GM12878 (cell line): ENCODE results near the gene SPATS2L. TPM values are rescaled to one million over a fixed set of nuclear protein-coding genes. Genes with fewer than 3 reads are reported as not detected.

ENCODE experiments used
- ATAC-seq: fragments of 200-7000 bp; cut with Tn5 transposase; 3 replicates; pipeline ENCODE4 v1.9.1; 2020; ENCODE audit warnings: mild to moderate bottlenecking, moderate library complexity
- BruUV-seq: library from RNA; stranded (reverse); fragments of 400-500 nt; replicated peaks from 2 replicates; lab custom pipeline; 2021; lab: Mats Ljungman, UMichigan
- CTCF ChIA-PET: fragments of 300-600 bp; sonication (Branson Sonifier 250); formaldehyde crosslinking; extraction: SDS; loops from one replicate; lab custom pipeline; 2021; ENCODE audit warnings: inconsistent platforms; lab: Yijun Ruan, JAX
- POLR2A ChIA-PET: fragments of 350-600 bp; formaldehyde crosslinking; extraction: SDS; loops from one replicate; lab custom pipeline; 2021; ENCODE audit warnings: inconsistent platforms; lab: Charles Lee
- RAD21 ChIA-PET: fragments of 300-600 bp; sonication (Branson Sonifier 250); formaldehyde crosslinking; loops from one replicate; lab custom pipeline; 2023; ENCODE audit warnings: antibody characterized with exemption; ENCODE audit not compliant: unreplicated experiment; lab: Charles Lee
- SMC1A ChIA-PET: fragments of 300-600 bp; sonication (Branson Sonifier 250); formaldehyde crosslinking; loops from one replicate; lab custom pipeline; 2023; ENCODE audit not compliant: unreplicated experiment, uncharacterized antibody; lab: Charles Lee
- DNase-seq: peaks from one replicate; pipeline ENCODE4 v3.0.0-alpha.2; 2011; ENCODE audit warnings: low read depth, low spot score
- FAIRE-seq: peaks from 3 replicates; lab custom pipeline; 2011; peaks lifted over from hg19 to GRCh38; lab: Jason Lieb, UNC
- H2AFZ ChIP-seq: 2 replicates; pipeline ENCODE4 v1.6.0; 2011; ENCODE audit warnings: low read depth, low read length, control low read depth; ENCODE audit not compliant: control insufficient read depth
- H3K27ac ChIP-seq: 2 replicates; pipeline ENCODE4 v1.5.1; 2011; ENCODE audit warnings: control low read depth; ENCODE audit not compliant: control insufficient read depth, insufficient read depth
- H3K27me3 ChIP-seq, 2 experiments: replicated peaks in 1 of 2; 2 replicates each; pipeline versions ENCODE4 v1.6.0 to v1.6.1; 2011; ENCODE audit warnings: low read length in 1 of 2; ENCODE audit not compliant: control insufficient read depth in 2 of 2, insufficient read depth in 2 of 2
- H3K36me3 ChIP-seq, 2 experiments: 2 replicates each; pipeline ENCODE4 v1.5.1; 2011; ENCODE audit warnings: low read length in 1 of 2; ENCODE audit not compliant: control insufficient read depth in 2 of 2, insufficient read depth in 2 of 2
- H3K4me1 ChIP-seq: 2 replicates; pipeline ENCODE4 v1.6.1; 2011; ENCODE audit warnings: mild to moderate bottlenecking, low read length, moderate library complexity, mixed read lengths; ENCODE audit not compliant: control insufficient read depth, insufficient read depth
- H3K4me2 ChIP-seq: 2 replicates; pipeline ENCODE4 v1.6.0; 2011; ENCODE audit warnings: control low read depth; ENCODE audit not compliant: control insufficient read depth, insufficient read depth
- H3K4me3 ChIP-seq: fragments of 200-600 bp; sonication (generic); 2 replicates; pipeline ENCODE4 v1.5.1; 2016
- H3K79me2 ChIP-seq: 2 replicates; pipeline ENCODE4 v1.6.0; 2011; ENCODE audit warnings: low read length; ENCODE audit not compliant: control insufficient read depth, insufficient read depth
- H3K9ac ChIP-seq: 2 replicates; pipeline ENCODE4 v1.8.0; 2011; ENCODE audit warnings: low read length, control low read depth, mixed read lengths; ENCODE audit not compliant: control insufficient read depth, insufficient read depth
- H3K9me3 ChIP-seq: replicated peaks from 3 replicates; pipeline ENCODE4 v1.5.1; 2011; ENCODE audit warnings: mild to moderate bottlenecking, low read length; ENCODE audit not compliant: control insufficient read depth, insufficient read depth
- H4K20me1 ChIP-seq: 2 replicates; pipeline ENCODE4 v1.6.0; 2011; ENCODE audit not compliant: control insufficient read depth, insufficient read depth
- BHLHE40 ChIP-seq, 2 experiments: fragments of 450-650 bp in 1 of 2; IDR thresholded peaks; 2 replicates each; pipeline ENCODE4 v1.6.1; 2011 to 2017; ENCODE audit warnings: low read depth in 2 of 2, borderline replicate concordance in 1 of 2, improper control_type of control experiment in 1 of 2, low read length in 1 of 2, mild to moderate bottlenecking in 1 of 2
- GABPA ChIP-seq: IDR thresholded peaks from 2 replicates; pipeline ENCODE4 v1.6.1; 2014; ENCODE audit warnings: antibody characterized with exemption, low read depth, mild to moderate bottlenecking, inconsistent platforms
- HDAC6 ChIP-seq: fragments of 200-600 bp; sonication (generic); IDR thresholded peaks from one replicate; pipeline ENCODE4 v1.8.0; 2017; ENCODE audit warnings: antibody characterized with exemption; ENCODE audit not compliant: unreplicated experiment
- IKZF2 ChIP-seq, 2 experiments: fragments of 450-650 bp; IDR thresholded peaks; 2 replicates each; pipeline ENCODE4 v1.6.1; 2017; ENCODE audit warnings: mild to moderate bottlenecking in 2 of 2, moderate library complexity in 2 of 2
- MEF2B ChIP-seq: fragments of 450-650 bp; IDR thresholded peaks from 2 replicates; pipeline ENCODE4 v1.6.1; 2018; ENCODE audit warnings: mild to moderate bottlenecking, moderate library complexity; ENCODE audit not compliant: partially characterized antibody, poor library complexity, severe bottlenecking
- NBN ChIP-seq: fragments of 450-650 bp; IDR thresholded peaks from 2 replicates; pipeline ENCODE4 v1.6.1; 2016
- PBX3 ChIP-seq: IDR thresholded peaks from 2 replicates; pipeline ENCODE4 v1.6.1; 2011; ENCODE audit warnings: mild to moderate bottlenecking, low read depth, low read length, moderate library complexity; ENCODE audit not compliant: insufficient replicate concordance
- PML ChIP-seq: IDR thresholded peaks from 2 replicates; pipeline ENCODE4 v1.6.1; 2012; ENCODE audit warnings: low read length, inconsistent platforms
- RBBP5 ChIP-seq: fragments of 200-600 bp; sonication (generic); conservative IDR thresholded peaks from 2 replicates; pipeline ENCODE4 v1.6.1; 2016
- REST ChIP-seq: IDR thresholded peaks from 2 replicates; pipeline ENCODE4 v1.6.1; 2012; ENCODE audit warnings: mild to moderate bottlenecking, low read depth, low read length
- SIN3A ChIP-seq: IDR thresholded peaks from 2 replicates; pipeline ENCODE4 v1.6.1; 2012; ENCODE audit warnings: low read depth, low read length, improper control_type of control experiment
- SKIL ChIP-seq: fragments of 450-650 bp; IDR thresholded peaks from 2 replicates; pipeline ENCODE4 v1.6.1; 2017; ENCODE audit warnings: mild to moderate bottlenecking, low read depth, inconsistent platforms; ENCODE audit not compliant: poor library complexity, severe bottlenecking
- SREBF1 ChIP-seq: IDR thresholded peaks from 2 replicates; pipeline ENCODE4 v1.6.1; 2012; ENCODE audit warnings: mild to moderate bottlenecking, low read length
- ZNF217 ChIP-seq: fragments of 450-650 bp; IDR thresholded peaks from 2 replicates; pipeline ENCODE4 v1.6.1; 2017; ENCODE audit warnings: antibody characterized with exemption, mild to moderate bottlenecking
- WGBS: methylation state at CpG from one replicate; pipeline ENCODE4 v1.1.6; 2016; ENCODE audit warnings: low lambda C conversion rate; ENCODE audit not compliant: insufficient replicate concordance, insufficient coverage; ENCODE audit errors: missing lambda C conversion rate; 5-methylcytosine and 5-hydroxymethylcytosine counted together
- in situ Hi-C: fragments of 300-500 bp; cut with MboI; formaldehyde crosslinking; loops from 9 replicates; pipeline ENCODE4 v1.14.3; 2018; ENCODE audit warnings: mixed read lengths
- intact Hi-C: fragments of 100-400 bp; cut with micrococcal nuclease; formaldehyde crosslinking; loops from one replicate; pipeline ENCODE4 v1.14.2; 2022; ENCODE audit not compliant: unreplicated experiment
- polyA plus RNA-seq, 11 experiments: library from polyadenylated mRNA; depleted of rRNA in 4 of 11; unstranded in 6 of 11; stranded (reverse) in 5 of 11; fragments of >200 nt; fragmentation: Nextera tagmentation in 4 of 11; fragmentation: Illumina TruSeq in 1 of 11; extraction: Ambion mirVana in 4 of 11; extraction: Trizol in 1 of 11; gene quantifications; 1 replicate in 1 of 11; 2 replicates in 10 of 11; pipeline versions ENCODE4 v1.2.1 to v1.2.3, GENCODE V29; 2011 to 2016; ENCODE audit warnings: inconsistent platforms in 2 of 11, missing spikeins in 2 of 11, low read depth in 1 of 11
- total RNA-seq, 4 experiments: library from RNA; depleted of rRNA in 3 of 4; stranded (reverse); fragments of >200 nt in 3 of 4; fragmentation: Illumina TruSeq in 1 of 4; extraction: Trizol in 1 of 4; gene quantifications; 2 replicates each; pipeline versions ENCODE4 v1.2.1 to v1.2.3, GENCODE V29; 2013 to 2021

Gene SPATS2L
- total and polyA plus RNA-seq, 10 of the 15 experiments (the other 5 are each of a cell fraction or from before 2014, with no cell fraction given) = 5.2 to 30.0 (median 20.1) TPM

DNA sequence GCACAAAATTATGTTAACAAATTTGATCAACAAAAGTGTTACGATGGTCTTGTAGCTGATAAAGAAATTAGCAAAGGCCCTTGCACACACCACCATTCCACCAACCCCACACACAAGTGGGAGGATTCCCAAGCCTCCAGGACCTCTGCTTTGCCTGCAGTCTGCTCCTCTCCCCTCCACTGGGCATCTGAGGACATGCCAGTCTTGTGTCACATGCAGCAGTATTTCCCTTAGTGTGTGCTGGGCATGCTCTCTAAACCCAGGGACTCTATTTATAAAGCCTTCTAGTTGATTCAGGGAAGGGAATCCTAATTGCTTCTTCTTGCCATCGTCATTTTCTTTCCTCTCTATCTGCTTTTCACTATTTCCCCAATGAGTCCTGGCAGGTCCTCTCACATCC is 150.1 kb downstream of the SPATS2L start:
- Histone ChIP-seq H2AFZ (no peak overlapping the region), H4K20me1 (no peaks in the 10 kb centered on the region), H3K27me3 (no peaks in the 10 kb centered on the region), H3K79me2 (no peaks in the 10 kb centered on the region), H3K36me3 (no peaks in the 10 kb centered on the region), H3K4me2 (no peak overlapping the region), H3K27ac (no peak overlapping the region), H3K9me3 (no peaks in the 10 kb centered on the region), H3K4me3 (no peak overlapping the region), H3K4me1 (peaks cover 16% of the 10 kb centered on the region), H3K9ac (no peak overlapping the region)
- ATAC-seq (no peak), DNase-seq (no peak), FAIRE-seq (no peak)
- intact Hi-C loops (loop anchor here (5.0 kb wide), 1 partner anchor 149 kb away; the partner anchor contains the start of gene SPATS2L), in situ Hi-C loops (no loop called here)
- CTCF ChIA-PET = interaction anchor here (0.6 to 5.3 kb wide), 7 partner anchors 9 to 614 kb away, joined by 3 to 37 read pairs (median 5); no protein-coding TSS in a partner anchor
- TF ChIP-seq IKZF2 (IDR thresholded peaks at IDR 0.05) (no peak), PML (no peak), SIN3A (no peak), RBBP5 (no peak), ZNF217 (no peak), NBN (no peak), BHLHE40 (IDR thresholded peaks at IDR 0.05; ENCODE audit: borderline replicate concordance in 1 of 2, low read depth in 2 of 2, low read length in 1 of 2) (no peak), MEF2B (no peak), GABPA (no peak), HDAC6 (no peak), REST (no peak), PBX3 (no peak), SKIL (no peak), SREBF1 (no peak)
- 45% methylated on average over 2 of the region's 2 CpGs for WGBS
- POLR2A ChIA-PET = interaction anchor here (1.4 to 1.6 kb wide), 2 partner anchors 11 to 14 kb away, joined by 4 to 7 read pairs; no protein-coding TSS in a partner anchor
- BruUV-seq = no TSS peak
- RAD21 ChIA-PET = interaction anchor here (1.0 to 5.1 kb wide), 5 partner anchors 9 to 148 kb away, joined by 3 to 33 read pairs (median 4); no protein-coding TSS in a partner anchor
- SMC1A ChIA-PET = interaction anchor here (1.0 to 5.3 kb wide), 5 partner anchors 12 to 495 kb away, joined by 4 to 41 read pairs (median 5); no protein-coding TSS in a partner anchor
